GM12878 (cell line): Measurements from ENCODE around the gene EIF3A.

Source experiments
- NFYB ChIP-seq: IDR thresholded peaks from 2 replicates; pipeline ENCODE4 v1.6.1; 2011; ENCODE audit warnings: low read depth, mild to moderate bottlenecking, low read length, improper control_type of control experiment, moderate library complexity; ENCODE audit not compliant: insufficient read depth
- NRF1 ChIP-seq: conservative IDR thresholded peaks from 2 replicates; pipeline ENCODE4 v1.6.1; 2011; ENCODE audit warnings: mild to moderate bottlenecking, low read depth, low read length, improper control_type of control experiment
- RAD21 ChIP-seq: IDR thresholded peaks from 2 replicates; pipeline ENCODE4 v1.6.1; 2011; ENCODE audit warnings: mild to moderate bottlenecking, low read depth, low read length, moderate library complexity; ENCODE audit not compliant: insufficient read depth
- SIN3A ChIP-seq: IDR thresholded peaks from 2 replicates; pipeline ENCODE4 v1.6.1; 2012; ENCODE audit warnings: low read depth, low read length, improper control_type of control experiment
- SIX5 ChIP-seq: IDR thresholded peaks from 2 replicates; pipeline ENCODE4 v1.6.1; 2011; ENCODE audit warnings: mild to moderate bottlenecking, low read depth, low read length, moderate library complexity; ENCODE audit not compliant: severe bottlenecking
- SP1 ChIP-seq: IDR thresholded peaks from one replicate; pipeline ENCODE4 v1.6.1; 2011; ENCODE audit warnings: low read depth, low read length
- TCF3 ChIP-seq: IDR thresholded peaks from 2 replicates; pipeline ENCODE4 v1.6.1; 2012; ENCODE audit warnings: low read depth, mild to moderate bottlenecking, low read length, borderline replicate concordance; ENCODE audit not compliant: insufficient read depth
- TF ChIP-seq, protein P1 (sequence below), 3 experiments: IDR thresholded peaks in 2 of 3; conservative IDR thresholded peaks in 1 of 3; 2 replicates each; pipeline ENCODE4 v1.5.1; 2011; ENCODE audit warnings: low read depth in 3 of 3, low read length in 3 of 3, mild to moderate bottlenecking in 3 of 3, control low read depth in 2 of 3, moderate library complexity in 2 of 3, inconsistent platforms in 1 of 3, mixed read lengths in 1 of 3; ENCODE audit not compliant: control insufficient read depth in 2 of 3, insufficient read depth in 1 of 3; ENCODE audit errors: extremely low read depth in 1 of 3

DNA sequence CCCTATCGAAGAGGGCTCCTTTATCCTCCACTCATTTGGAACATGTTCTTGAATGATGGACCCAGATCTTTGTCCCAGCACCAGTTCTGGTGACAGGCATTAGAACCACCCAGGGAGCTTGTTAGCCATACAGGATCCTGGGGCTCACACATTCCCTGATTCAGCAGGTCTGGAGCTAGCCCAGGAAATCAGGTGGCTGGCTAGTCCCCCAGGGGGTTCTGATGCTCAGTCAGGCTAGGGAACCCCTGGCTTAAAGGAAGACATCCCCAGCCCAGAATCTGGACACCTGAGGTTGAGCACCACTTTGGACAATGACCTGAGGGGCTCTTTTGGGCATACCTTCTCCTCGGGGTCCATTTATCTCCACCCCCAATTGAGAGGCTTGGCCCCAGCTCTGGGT is 88.1 kb downstream of the EIF3A start:
- TF ChIP-seq NRF1 (no peak), SIX5 (no peak), TCF3 (no peak), RAD21 (no peak), SP1 (no peak), NFYB (no peak), SIN3A (no peak)
- TF ChIP-seq, protein P1, sequence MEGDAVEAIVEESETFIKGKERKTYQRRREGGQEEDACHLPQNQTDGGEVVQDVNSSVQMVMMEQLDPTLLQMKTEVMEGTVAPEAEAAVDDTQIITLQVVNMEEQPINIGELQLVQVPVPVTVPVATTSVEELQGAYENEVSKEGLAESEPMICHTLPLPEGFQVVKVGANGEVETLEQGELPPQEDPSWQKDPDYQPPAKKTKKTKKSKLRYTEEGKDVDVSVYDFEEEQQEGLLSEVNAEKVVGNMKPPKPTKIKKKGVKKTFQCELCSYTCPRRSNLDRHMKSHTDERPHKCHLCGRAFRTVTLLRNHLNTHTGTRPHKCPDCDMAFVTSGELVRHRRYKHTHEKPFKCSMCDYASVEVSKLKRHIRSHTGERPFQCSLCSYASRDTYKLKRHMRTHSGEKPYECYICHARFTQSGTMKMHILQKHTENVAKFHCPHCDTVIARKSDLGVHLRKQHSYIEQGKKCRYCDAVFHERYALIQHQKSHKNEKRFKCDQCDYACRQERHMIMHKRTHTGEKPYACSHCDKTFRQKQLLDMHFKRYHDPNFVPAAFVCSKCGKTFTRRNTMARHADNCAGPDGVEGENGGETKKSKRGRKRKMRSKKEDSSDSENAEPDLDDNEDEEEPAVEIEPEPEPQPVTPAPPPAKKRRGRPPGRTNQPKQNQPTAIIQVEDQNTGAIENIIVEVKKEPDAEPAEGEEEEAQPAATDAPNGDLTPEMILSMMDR (IDR thresholded peaks at IDR 0.05 in 2 of 3, conservative IDR thresholded peaks at IDR 0.05 in 1 of 3; ENCODE audit: control insufficient read depth in 2 of 3, extremely low read depth in 1 of 3, insufficient read depth in 1 of 3, low read depth in 3 of 3, low read length in 3 of 3), result no peak
